Inferior parietal cortex (tissue), 1 donor: ENCODE data around the gene SHE.

Experiments
- DNase-seq: peaks from one replicate; pipeline ENCODE4 v3.0.0-alpha.2; 2016; ENCODE audit errors: extremely low spot score

SHE gene

GRCh38 chr1:154479764-154480421 is 22.3 kb downstream of the SHE start:
- peak; percentile 97 for DNase-seq

GRCh38 chr1:154478639-154479038 is 23.6 kb downstream of the SHE start:
- DNase-seq, result no peak

GRCh38 chr1:154478013-154478412 is 24.2 kb downstream of the SHE start:
- DNase-seq, result no peak

GRCh38 chr1:154476791-154477190 is 25.4 kb downstream of the SHE start:
- DNase-seq, result no peak

- peak; percentile 88 for DNase-seq
These were observed 27.4 kb downstream of the SHE start for GRCh38 chr1:154474802-154475201.

- DNase-seq, result no peak
These were observed 30.9 kb downstream of the SHE start for GRCh38 chr1:154471304-154471703.

GRCh38 chr1:154469844-154470560 is 32.2 kb downstream of the SHE start:
- no peak for DNase-seq

- DNase-seq, result no peak
These were observed 33.5 kb downstream of the SHE start for GRCh38 chr1:154468535-154469250.

- DNase-seq, result no peak
These were observed 34.6 kb downstream of the SHE start for GRCh38 chr1:154467434-154468102.

GRCh38 chr1:154466921-154467417 is 35.2 kb downstream of the SHE start:
- no peak for DNase-seq

- DNase-seq, result no peak
These were observed 36.0 kb downstream of the SHE start for GRCh38 chr1:154466206-154466605.

- no peak for DNase-seq
These were observed 36.5 kb downstream of the SHE start for GRCh38 chr1:154465621-154466195.

GRCh38 chr1:154463512-154463990 is 38.7 kb downstream of the SHE start:
- DNase-seq, result no peak

- no peak for DNase-seq
These were observed 41.4 kb downstream of the SHE start for GRCh38 chr1:154460695-154461260.

GRCh38 chr1:154459080-154459479 is 43.1 kb downstream of the SHE start:
- DNase-seq, result no peak

GRCh38 chr1:154456631-154457030 is 45.6 kb downstream of the SHE start:
- DNase-seq, result no peak

- no peak for DNase-seq
These were observed 47.7 kb downstream of the SHE start for GRCh38 chr1:154454386-154455120.

- no peak for DNase-seq
These were observed 48.4 kb downstream of the SHE start for GRCh38 chr1:154453574-154454352.

- DNase-seq, result no peak
These were observed 49.1 kb downstream of the SHE start for GRCh38 chr1:154453161-154453560.

- DNase-seq, result no peak
These were observed 53.8 kb downstream of the SHE start for GRCh38 chr1:154448331-154448811.
